IPS DF 6.9 (cell line): ENCODE measurements around the gene MSRB3.

Source experiments
- DNase-seq: peaks from one replicate; pipeline ENCODE4 v3.0.0-alpha.2; 2013; ENCODE audit warnings: low read depth, low spot score
- H3K27ac ChIP-seq: one replicate; pipeline ENCODE4 v1.5.1; 2013; ENCODE audit warnings: low read length, control low read depth
- H3K27me3 ChIP-seq: 2 replicates; pipeline ENCODE4 v1.6.1; 2013; ENCODE audit warnings: mild to moderate bottlenecking, low read length; ENCODE audit not compliant: control insufficient read depth, insufficient read depth
- H3K36me3 ChIP-seq: 2 replicates; pipeline ENCODE4 v1.6.1; 2013; ENCODE audit warnings: low read length; ENCODE audit not compliant: control insufficient read depth, insufficient read depth
- H3K4me1 ChIP-seq: 2 replicates; pipeline ENCODE4 v1.6.1; 2013; ENCODE audit warnings: low read length; ENCODE audit not compliant: control insufficient read depth, insufficient read depth
- H3K4me3 ChIP-seq: 2 replicates; pipeline ENCODE4 v1.5.1; 2013; ENCODE audit warnings: mild to moderate bottlenecking, low read length
- H3K9me3 ChIP-seq: 2 replicates; pipeline ENCODE4 v1.6.1; 2013; ENCODE audit warnings: low read length, inconsistent platforms; ENCODE audit not compliant: control insufficient read depth, insufficient read depth
- WGBS: extraction: QIAGEN DNeasy Blood & Tissue Kit; methylation state at CpG from one replicate; pipeline ENCODE4 v1.1.7; 2013; ENCODE audit warnings: mixed read lengths, missing lambda C conversion rate; ENCODE audit not compliant: insufficient read length, insufficient coverage; 5-methylcytosine and 5-hydroxymethylcytosine counted together

MSRB3 gene

GRCh38 chr12:65287426-65287825 lies 8.9 kb downstream of the MSRB3 start:
- no peaks in the 10 kb centered on the region for H3K36me3 ChIP-seq
- H3K9me3 ChIP-seq, result no peaks in the 10 kb centered on the region
- no peaks in the 10 kb centered on the region for H3K4me1 ChIP-seq
- H3K27ac ChIP-seq, result no peak overlapping the region
- no peak overlapping the region for H3K4me3 ChIP-seq
- DNase-seq, result no peak
- no peaks in the 10 kb centered on the region for H3K27me3 ChIP-seq
- no CpG with 5 or more reads among the region's 2 CpGs for WGBS

DNA sequence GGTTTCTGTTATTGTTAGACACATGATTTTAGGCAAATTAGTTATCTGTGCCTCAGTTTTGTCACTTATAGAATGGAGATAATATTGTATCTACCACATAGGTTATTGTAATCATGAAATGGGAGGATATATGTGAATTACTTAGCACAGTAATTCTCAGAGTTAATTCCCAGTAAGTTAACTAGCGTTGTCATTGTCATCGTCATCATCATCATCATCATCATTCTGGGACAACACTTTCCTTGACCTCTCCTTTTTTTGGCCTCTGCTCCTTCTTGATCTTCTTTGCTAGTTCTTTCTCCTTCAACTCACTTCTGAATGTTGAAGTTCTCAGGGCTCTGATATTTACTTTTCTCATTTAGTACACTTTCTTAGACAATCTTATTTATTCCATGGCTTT lies 13.8 kb downstream of the MSRB3 start:
- Histone ChIP-seq H3K36me3 (no peaks in the 10 kb centered on the region), H3K4me1 (no peaks in the 10 kb centered on the region), H3K4me3 (no peak overlapping the region), H3K27ac (no peak overlapping the region), H3K9me3 (no peaks in the 10 kb centered on the region), H3K27me3 (no peaks in the 10 kb centered on the region)
- WGBS, result no CpG with 5 or more reads among the region's 2 CpGs
- no peak for DNase-seq

DNA sequence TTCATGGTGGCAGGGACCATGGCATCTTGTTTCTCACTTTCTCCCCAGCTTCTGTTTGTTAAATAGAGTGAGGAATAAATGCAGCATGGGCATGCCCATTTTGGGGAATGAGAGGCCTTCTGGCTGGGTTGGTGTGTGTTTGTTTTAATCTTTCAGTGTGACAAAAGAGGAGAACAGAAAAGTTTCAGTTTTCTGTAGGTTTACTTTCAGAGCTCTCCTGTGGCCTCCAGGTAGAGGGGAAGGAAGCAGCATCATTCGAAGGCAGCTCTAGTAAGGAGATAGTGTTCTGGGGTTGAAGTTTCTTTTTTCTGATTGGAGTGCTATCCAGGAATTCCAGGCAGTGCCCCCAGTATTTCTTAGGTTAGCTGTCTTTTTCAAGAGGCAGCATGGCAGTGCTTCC lies 15.3 kb downstream of the MSRB3 start:
- H3K36me3 ChIP-seq, result no peaks in the 10 kb centered on the region
- no CpG with 5 or more reads among the region's 1 CpG for WGBS
- no peak for DNase-seq

DNA sequence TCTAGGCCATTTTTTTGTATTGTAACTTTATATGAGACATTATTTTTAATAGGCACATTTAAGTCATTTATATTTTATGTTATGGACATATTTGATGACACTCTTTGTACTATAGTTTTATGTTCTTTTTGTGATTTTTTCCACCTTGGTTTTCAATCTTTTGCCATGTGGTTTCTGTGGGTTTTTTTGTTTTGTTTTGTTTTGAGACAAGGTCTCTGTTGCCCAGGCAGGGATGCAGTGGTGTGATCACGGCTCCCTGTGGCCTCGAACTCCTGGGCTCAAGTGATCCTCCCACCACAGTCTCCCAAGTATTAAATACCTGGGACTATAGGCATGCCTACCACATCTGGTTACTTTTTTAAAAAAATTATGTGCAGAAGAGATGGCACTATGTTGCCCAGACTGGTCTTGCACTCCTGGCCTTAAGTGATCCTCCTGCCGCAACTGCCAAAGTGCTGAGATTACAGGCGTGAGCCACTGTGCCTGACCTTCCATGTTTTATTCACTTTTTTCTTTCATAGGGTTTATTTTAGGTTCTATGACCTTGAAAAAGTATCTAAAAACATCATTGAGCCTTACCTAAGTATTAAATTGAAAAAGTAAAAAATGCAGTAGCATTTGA lies 16.3 kb downstream of the MSRB3 start:
- Histone ChIP-seq H3K27ac (no peak overlapping the region), H3K4me3 (no peak overlapping the region), H3K4me1 (no peaks in the 10 kb centered on the region), H3K9me3 (no peaks in the 10 kb centered on the region), H3K27me3 (no peaks in the 10 kb centered on the region), H3K36me3 (no peaks in the 10 kb centered on the region)
- no CpG with 5 or more reads among the region's 4 CpGs for WGBS
- no peak for DNase-seq

More for the DNA sequence above, 15.3 kb downstream of the MSRB3 start:
- H3K4me1 ChIP-seq, result no peaks in the 10 kb centered on the region
- no peak overlapping the region for H3K4me3 ChIP-seq
- no peaks in the 10 kb centered on the region for H3K9me3 ChIP-seq
- no peaks in the 10 kb centered on the region for H3K27me3 ChIP-seq
- H3K27ac ChIP-seq, result no peak overlapping the region

DNA sequence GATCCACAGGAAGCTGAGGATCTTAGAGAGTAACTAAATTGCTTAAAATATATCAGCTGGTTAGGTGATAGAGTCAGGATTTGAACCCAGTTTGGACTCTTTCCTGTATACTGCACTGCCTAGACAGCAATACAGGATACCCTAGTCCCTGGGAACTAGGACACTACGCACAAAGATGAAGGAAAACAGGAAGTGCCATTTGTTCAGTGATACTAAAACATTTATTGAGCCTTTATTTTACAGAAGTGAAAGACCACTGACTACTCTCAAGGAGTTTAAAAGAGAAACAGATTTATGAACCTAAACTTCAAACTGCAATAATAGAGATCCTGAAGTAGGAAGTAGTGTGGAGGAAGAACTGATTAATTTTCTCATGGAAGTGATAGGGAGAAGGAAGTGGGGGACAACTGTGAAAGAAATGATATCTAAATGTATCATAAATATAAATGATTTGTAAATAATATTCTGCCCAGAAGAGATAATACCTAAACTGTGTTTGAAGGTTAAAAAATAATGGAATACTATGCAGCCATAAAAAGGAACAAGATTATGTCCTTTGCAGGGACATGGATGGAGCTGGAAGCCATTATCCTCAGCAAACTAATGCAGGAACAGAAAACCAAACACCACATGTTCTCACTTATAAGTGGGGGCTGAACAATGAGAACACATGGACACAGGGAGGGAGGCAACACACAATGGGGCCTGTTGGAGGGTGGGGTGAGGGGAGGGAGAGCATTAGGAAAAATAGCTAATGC lies 18.2 kb downstream of the MSRB3 start:
- Histone ChIP-seq H3K4me3 (no peak overlapping the region), H3K36me3 (no peaks in the 10 kb centered on the region), H3K4me1 (no peaks in the 10 kb centered on the region), H3K27ac (no peak overlapping the region), H3K27me3 (no peaks in the 10 kb centered on the region), H3K9me3 (no peaks in the 10 kb centered on the region)
- no CpG with 5 or more reads among the region's 1 CpG for WGBS
- DNase-seq, result no peak

- Histone ChIP-seq H3K4me1 (no peaks in the 10 kb centered on the region), H3K27ac (no peak overlapping the region), H3K27me3 (no peaks in the 10 kb centered on the region), H3K9me3 (no peaks in the 10 kb centered on the region), H3K4me3 (no peak overlapping the region), H3K36me3 (no peaks in the 10 kb centered on the region)
- WGBS, result no CpG with 5 or more reads among the region's 2 CpGs
- no peak for DNase-seq
These were observed 21.6 kb downstream of the MSRB3 start for GRCh38 chr12:65300097-65300496.

DNA sequence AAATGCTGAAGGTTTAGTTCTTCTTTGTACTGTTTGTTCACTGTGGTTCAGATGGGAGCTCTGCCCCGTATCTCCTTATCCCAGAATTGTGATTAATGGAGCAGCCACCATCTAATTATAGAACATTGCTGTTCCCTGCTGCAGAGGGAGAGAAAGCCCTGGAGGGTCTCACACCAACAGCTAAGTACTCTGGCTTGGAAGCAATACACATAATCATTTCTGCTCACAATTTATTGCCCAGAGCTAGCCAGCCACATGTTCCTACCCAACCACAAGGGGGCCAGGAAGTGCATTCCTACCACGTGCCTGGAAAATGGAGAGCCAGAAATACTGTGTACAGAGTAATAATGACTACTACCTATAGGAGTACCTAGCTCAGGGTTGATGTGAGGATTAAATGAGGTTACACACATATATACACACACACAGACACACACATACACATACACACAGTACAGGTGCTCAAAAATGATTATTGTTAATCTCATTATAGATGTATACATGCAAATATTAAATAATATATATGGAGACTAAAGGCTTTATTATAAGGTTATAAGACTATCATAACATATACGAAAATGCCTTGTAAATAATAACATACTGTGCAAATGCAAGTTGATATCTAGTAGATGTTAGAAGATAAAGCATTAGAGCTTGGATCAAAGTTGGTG lies 22.3 kb downstream of the MSRB3 start:
- no peak overlapping the region for H3K27ac ChIP-seq
- H3K27me3 ChIP-seq, result no peaks in the 10 kb centered on the region
- H3K9me3 ChIP-seq, result no peaks in the 10 kb centered on the region
- WGBS, result no CpG with 5 or more reads among the region's 3 CpGs
- H3K4me1 ChIP-seq, result no peaks in the 10 kb centered on the region
- no peak overlapping the region for H3K4me3 ChIP-seq
- H3K36me3 ChIP-seq, result no peaks in the 10 kb centered on the region
- no peak for DNase-seq

GRCh38 chr12:65302891-65303290 lies 24.4 kb downstream of the MSRB3 start:
- WGBS, result no CpG with 5 or more reads among the region's 3 CpGs
- H3K36me3 ChIP-seq, result no peaks in the 10 kb centered on the region
- DNase-seq, result no peak
- H3K27me3 ChIP-seq, result no peaks in the 10 kb centered on the region
- H3K4me3 ChIP-seq, result no peak overlapping the region
- H3K27ac ChIP-seq, result no peak overlapping the region
- H3K4me1 ChIP-seq, result no peaks in the 10 kb centered on the region
- no peaks in the 10 kb centered on the region for H3K9me3 ChIP-seq

DNA sequence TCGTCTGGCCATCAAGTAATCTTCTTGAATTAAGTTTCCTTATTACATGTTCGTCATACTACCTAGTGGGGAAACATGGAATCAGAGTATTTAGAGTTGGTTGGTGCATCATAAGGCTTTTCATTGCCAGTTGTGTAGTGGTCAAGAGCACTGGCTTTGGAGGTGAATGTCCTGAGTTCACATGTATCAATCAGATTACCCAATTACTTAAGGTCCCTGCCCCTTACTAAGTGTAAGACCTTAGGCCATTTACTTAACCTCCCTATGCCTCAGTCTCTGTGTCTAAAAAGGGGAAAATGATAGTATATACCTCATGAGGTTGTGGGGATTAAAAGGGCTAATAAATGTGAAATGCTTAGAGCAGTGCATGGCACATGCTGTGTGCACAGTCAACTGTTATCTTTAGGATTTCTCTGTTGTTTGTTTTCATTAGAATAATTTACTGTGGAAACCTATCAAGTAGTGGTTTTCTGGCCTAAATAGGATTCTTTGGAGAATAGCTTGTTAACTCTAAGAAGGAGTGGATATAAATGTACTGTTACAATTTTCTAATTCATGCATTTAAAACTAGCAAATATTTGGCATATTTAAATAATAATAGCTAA lies 27.0 kb downstream of the MSRB3 start:
- no CpG with 5 or more reads among the region's 2 CpGs for WGBS

GRCh38 chr12:65306366-65307168 lies 28.1 kb downstream of the MSRB3 start:
- H3K36me3 ChIP-seq, result no peaks in the 10 kb centered on the region
- DNase-seq, result no peak
- WGBS, result no CpG with 5 or more reads among the region's 6 CpGs
- H3K27me3 ChIP-seq, result no peaks in the 10 kb centered on the region
- H3K4me1 ChIP-seq, result no peaks in the 10 kb centered on the region
- H3K9me3 ChIP-seq, result no peaks in the 10 kb centered on the region
- no peak overlapping the region for H3K27ac ChIP-seq
- H3K4me3 ChIP-seq, result no peak overlapping the region

More for the DNA sequence above, 27.0 kb downstream of the MSRB3 start:
- H3K36me3 ChIP-seq, result no peaks in the 10 kb centered on the region
- H3K9me3 ChIP-seq, result no peaks in the 10 kb centered on the region
- DNase-seq, result no peak
- H3K4me3 ChIP-seq, result no peak overlapping the region
- no peak overlapping the region for H3K27ac ChIP-seq
- no peaks in the 10 kb centered on the region for H3K27me3 ChIP-seq
- H3K4me1 ChIP-seq, result no peaks in the 10 kb centered on the region
